Measurements from ENCODE around the gene RIMS4.

- TF ChIP-seq POLR2A (IDR thresholded peaks at IDR 0.05; ENCODE audit: low read depth) (no peak), CTCF (IDR thresholded peaks at IDR 0.05) (peak in 1 of 3 experiments; percentile 60)
Observed at GRCh38 chr20:44734938-44735337, 75.4 kb downstream of the RIMS4 start.
